SU-DHL-6 (cell line): ENCODE measurements around the gene FOXM1.

Experiments
- EZH2phosphoT487 ChIP-seq: fragments of 200-600 bp; sonication (generic), shearing (Covaris generic); conservative IDR thresholded peaks from 2 replicates; pipeline ENCODE4 v1.6.1; 2018; ENCODE audit warnings: mild to moderate bottlenecking, antibody characterized with exemption, low read length, moderate library complexity, mixed read lengths
- TF ChIP-seq, protein P1 (sequence below): fragments of 200-600 bp; sonication (generic); IDR thresholded peaks from one replicate; pipeline ENCODE4 v1.5.1; 2017; ENCODE audit warnings: antibody characterized with exemption, mild to moderate bottlenecking, low read length, moderate library complexity; ENCODE audit not compliant: insufficient read depth, poor library complexity, severe bottlenecking

DNA sequence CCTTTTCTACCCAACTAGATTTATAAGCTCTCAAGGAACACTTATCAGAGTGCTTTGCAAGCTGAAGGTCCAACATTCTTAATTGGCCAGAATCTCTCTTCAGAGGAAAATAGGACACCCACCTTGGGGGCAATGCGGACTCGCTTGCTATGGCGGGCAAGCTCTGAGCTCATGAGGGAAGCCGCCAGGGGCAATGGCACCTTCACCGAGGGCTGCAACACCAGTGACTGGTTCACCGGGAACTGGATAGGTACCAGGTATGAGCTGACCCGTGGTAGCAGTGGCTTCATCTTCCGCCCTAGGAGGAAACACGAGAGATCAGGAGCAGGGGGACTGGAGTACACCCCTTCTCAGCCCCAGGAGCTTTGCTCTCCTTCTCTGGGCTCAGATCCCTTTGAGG is 12.8 kb downstream of the FOXM1 start:
- TF ChIP-seq, protein P1, sequence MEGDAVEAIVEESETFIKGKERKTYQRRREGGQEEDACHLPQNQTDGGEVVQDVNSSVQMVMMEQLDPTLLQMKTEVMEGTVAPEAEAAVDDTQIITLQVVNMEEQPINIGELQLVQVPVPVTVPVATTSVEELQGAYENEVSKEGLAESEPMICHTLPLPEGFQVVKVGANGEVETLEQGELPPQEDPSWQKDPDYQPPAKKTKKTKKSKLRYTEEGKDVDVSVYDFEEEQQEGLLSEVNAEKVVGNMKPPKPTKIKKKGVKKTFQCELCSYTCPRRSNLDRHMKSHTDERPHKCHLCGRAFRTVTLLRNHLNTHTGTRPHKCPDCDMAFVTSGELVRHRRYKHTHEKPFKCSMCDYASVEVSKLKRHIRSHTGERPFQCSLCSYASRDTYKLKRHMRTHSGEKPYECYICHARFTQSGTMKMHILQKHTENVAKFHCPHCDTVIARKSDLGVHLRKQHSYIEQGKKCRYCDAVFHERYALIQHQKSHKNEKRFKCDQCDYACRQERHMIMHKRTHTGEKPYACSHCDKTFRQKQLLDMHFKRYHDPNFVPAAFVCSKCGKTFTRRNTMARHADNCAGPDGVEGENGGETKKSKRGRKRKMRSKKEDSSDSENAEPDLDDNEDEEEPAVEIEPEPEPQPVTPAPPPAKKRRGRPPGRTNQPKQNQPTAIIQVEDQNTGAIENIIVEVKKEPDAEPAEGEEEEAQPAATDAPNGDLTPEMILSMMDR = no peak
- no peak for TF ChIP-seq EZH2phosphoT487
